Activated T-helper 2 cell treated with anti-CD3 and anti-CD28 coated beads, Interferon-gamma antibody, Interleukin-2, Interleukin-4, amounts not matched to agents 10 μg/mL and 5 μg/mL and 100 μg/mL, durations not matched to agents 14 hours and 24 hours and 36 hours (primary cell): ENCODE results near the gene AKAP13. TPM values are rescaled to one million over a fixed set of nuclear protein-coding genes. Genes with fewer than 3 reads are reported as not detected.

Experiments used
- DNase-seq: peaks from one replicate; pipeline ENCODE4 v3.0.0; 2021; ENCODE audit warnings: low spot score
- H3K27ac Mint-ChIP-seq: one replicate; pipeline ENCODE4 v1.8.0; 2021; ENCODE audit warnings: mixed read lengths
- H3K27me3 Mint-ChIP-seq: one replicate; pipeline ENCODE4 v1.8.0; 2021; ENCODE audit warnings: low read depth, mixed read lengths
- H3K36me3 Mint-ChIP-seq: one replicate; pipeline ENCODE4 v1.8.0; 2021; ENCODE audit warnings: low read depth, mixed read lengths
- H3K4me1 Mint-ChIP-seq: one replicate; pipeline ENCODE4 v1.8.0; 2021; ENCODE audit warnings: low read depth, mixed read lengths
- H3K4me3 Mint-ChIP-seq: one replicate; pipeline ENCODE4 v1.8.0; 2021; ENCODE audit warnings: low read depth, mild to moderate bottlenecking, moderate library complexity, mixed read lengths
- H3K9me3 Mint-ChIP-seq: one replicate; pipeline ENCODE4 v1.8.0; 2021; ENCODE audit warnings: mixed read lengths
- intact Hi-C: fragments of 100-400 bp; cut with micrococcal nuclease; formaldehyde crosslinking; loops from one replicate; pipeline ENCODE4 v1.15.1; 2023
- total RNA-seq: library from RNA; stranded (reverse); gene quantifications from 2 replicates; pipeline ENCODE4 v1.2.3, GENCODE V29; 2022

AKAP13 gene
- total RNA-seq, 1 donor from 2014 or later = 92.1 TPM

- H3K9me3 Mint-ChIP-seq = no peaks in the 10 kb centered on the region
- H3K27ac Mint-ChIP-seq = peak overlapping the region; percentile 90
- H3K4me1 Mint-ChIP-seq = peaks cover 58% of the 10 kb centered on the region
- H3K4me3 Mint-ChIP-seq = peak overlapping the region; percentile 94
- no peak for DNase-seq
- H3K36me3 Mint-ChIP-seq = peaks cover 40% of the 10 kb centered on the region
- H3K27me3 Mint-ChIP-seq = no peaks in the 10 kb centered on the region
- intact Hi-C loops = no loop called here
Observed at GRCh38 chr15:85692873-85693272, 312.5 kb downstream of the AKAP13 start.

GRCh38 chr15:85693277-85693676 is 312.9 kb downstream of the AKAP13 start:
- intact Hi-C loops = no loop called here
- Mint-ChIP-seq H3K4me3 (peak overlapping the region; percentile 94), H3K27ac (peak overlapping the region; percentile 90), H3K27me3 (no peaks in the 10 kb centered on the region), H3K9me3 (no peaks in the 10 kb centered on the region), H3K36me3 (peaks cover 40% of the 10 kb centered on the region), H3K4me1 (peaks cover 57% of the 10 kb centered on the region)
- no peak for DNase-seq

GRCh38 chr15:85694091-85694490 is 313.7 kb downstream of the AKAP13 start:
- Mint-ChIP-seq H3K4me1 (peaks cover 48% of the 10 kb centered on the region), H3K9me3 (no peaks in the 10 kb centered on the region), H3K27me3 (no peaks in the 10 kb centered on the region), H3K27ac (no peak overlapping the region), H3K36me3 (peaks cover 40% of the 10 kb centered on the region), H3K4me3 (no peak overlapping the region)
- intact Hi-C loops = no loop called here
- DNase-seq = no peak

GRCh38 chr15:85700767-85701166 is 320.4 kb downstream of the AKAP13 start:
- no peak for DNase-seq
- intact Hi-C loops = loop anchor here (5.0 kb wide), 3 partner anchors 158 to 288 kb away; no protein-coding TSS in a partner anchor
- no peaks in the 10 kb centered on the region for H3K27me3 Mint-ChIP-seq
- peaks cover 29% of the 10 kb centered on the region for H3K36me3 Mint-ChIP-seq
- H3K4me3 Mint-ChIP-seq = no peak overlapping the region
- H3K9me3 Mint-ChIP-seq = no peaks in the 10 kb centered on the region
- no peak overlapping the region for H3K27ac Mint-ChIP-seq
- peaks cover 42% of the 10 kb centered on the region for H3K4me1 Mint-ChIP-seq

GRCh38 chr15:85702321-85703101 is 322.1 kb downstream of the AKAP13 start:
- peak overlapping the region; percentile 77 for H3K4me3 Mint-ChIP-seq
- peak; percentile 39 for DNase-seq
- H3K27ac Mint-ChIP-seq = peak overlapping the region; percentile 99
- H3K4me1 Mint-ChIP-seq = peaks cover 51% of the 10 kb centered on the region
- no peaks in the 10 kb centered on the region for H3K27me3 Mint-ChIP-seq
- intact Hi-C loops = loop anchor here (1.0 to 5.0 kb wide), 5 partner anchors 12 to 290 kb away; no protein-coding TSS in a partner anchor
- no peaks in the 10 kb centered on the region for H3K9me3 Mint-ChIP-seq
- peaks cover 18% of the 10 kb centered on the region for H3K36me3 Mint-ChIP-seq

GRCh38 chr15:85704066-85704465 is 323.7 kb downstream of the AKAP13 start:
- H3K9me3 Mint-ChIP-seq = no peaks in the 10 kb centered on the region
- H3K27ac Mint-ChIP-seq = peak overlapping the region; percentile 82
- DNase-seq = no peak
- H3K36me3 Mint-ChIP-seq = peaks cover 32% of the 10 kb centered on the region
- H3K4me3 Mint-ChIP-seq = peak overlapping the region; percentile 73
- no peaks in the 10 kb centered on the region for H3K27me3 Mint-ChIP-seq
- intact Hi-C loops = loop anchor here (5.0 kb wide), 3 partner anchors 162 to 292 kb away; no protein-coding TSS in a partner anchor
- peaks cover 62% of the 10 kb centered on the region for H3K4me1 Mint-ChIP-seq

GRCh38 chr15:85704720-85705429 is 324.5 kb downstream of the AKAP13 start:
- H3K36me3 Mint-ChIP-seq = peaks cover 38% of the 10 kb centered on the region
- no peaks in the 10 kb centered on the region for H3K9me3 Mint-ChIP-seq
- intact Hi-C loops = loop anchor here (5.0 kb wide), 5 partner anchors 163 to 942 kb away; no protein-coding TSS in a partner anchor
- peak overlapping the region; percentile 73 for H3K4me3 Mint-ChIP-seq
- H3K27ac Mint-ChIP-seq = peak overlapping the region; percentile 82
- no peak for DNase-seq
- H3K4me1 Mint-ChIP-seq = peaks cover 64% of the 10 kb centered on the region
- H3K27me3 Mint-ChIP-seq = no peaks in the 10 kb centered on the region

GRCh38 chr15:85706779-85707518 is 326.5 kb downstream of the AKAP13 start:
- H3K27me3 Mint-ChIP-seq = no peaks in the 10 kb centered on the region
- intact Hi-C loops = loop anchor here (1.0 to 5.0 kb wide), 7 partner anchors 17 to 940 kb away; no protein-coding TSS in a partner anchor
- peaks cover 47% of the 10 kb centered on the region for H3K36me3 Mint-ChIP-seq

GRCh38 chr15:85707519-85708338 is 327.3 kb downstream of the AKAP13 start:
- H3K27me3 Mint-ChIP-seq = no peaks in the 10 kb centered on the region
- intact Hi-C loops = loop anchor here (1.0 to 5.0 kb wide), 7 partner anchors 17 to 940 kb away; no protein-coding TSS in a partner anchor
- peak overlapping the region; percentile 98 for H3K27ac Mint-ChIP-seq
- DNase-seq = no peak
- peak overlapping the region; percentile 80 for H3K4me3 Mint-ChIP-seq
- peaks cover 74% of the 10 kb centered on the region for H3K4me1 Mint-ChIP-seq
- H3K36me3 Mint-ChIP-seq = peaks cover 50% of the 10 kb centered on the region
- no peaks in the 10 kb centered on the region for H3K9me3 Mint-ChIP-seq

More at GRCh38 chr15:85706779-85707518, 326.5 kb downstream of the AKAP13 start:
- no peaks in the 10 kb centered on the region for H3K9me3 Mint-ChIP-seq
- peak overlapping the region; percentile 80 for H3K4me3 Mint-ChIP-seq
- H3K4me1 Mint-ChIP-seq = peaks cover 78% of the 10 kb centered on the region
- DNase-seq = peak; percentile 50
- H3K27ac Mint-ChIP-seq = peak overlapping the region; percentile 98

- H3K27me3 Mint-ChIP-seq = no peaks in the 10 kb centered on the region
Observed at GRCh38 chr15:85708402-85708941, 328.1 kb downstream of the AKAP13 start.

GRCh38 chr15:85709250-85709649 is 328.8 kb downstream of the AKAP13 start:
- intact Hi-C loops = loop anchor here (5.0 kb wide), 2 partner anchors 392 to 938 kb away; no protein-coding TSS in a partner anchor
- Mint-ChIP-seq H3K36me3 (peaks cover 65% of the 10 kb centered on the region), H3K9me3 (no peaks in the 10 kb centered on the region), H3K27ac (peak overlapping the region; percentile 36), H3K4me3 (no peak overlapping the region), H3K4me1 (peaks cover 69% of the 10 kb centered on the region), H3K27me3 (no peaks in the 10 kb centered on the region)
- DNase-seq = no peak

More at GRCh38 chr15:85708402-85708941, 328.1 kb downstream of the AKAP13 start:
- H3K27ac Mint-ChIP-seq = peak overlapping the region; percentile 98
- intact Hi-C loops = loop anchor here (5.0 kb wide), 2 partner anchors 391 to 939 kb away; no protein-coding TSS in a partner anchor
- DNase-seq = no peak
- H3K4me1 Mint-ChIP-seq = peaks cover 71% of the 10 kb centered on the region
- no peaks in the 10 kb centered on the region for H3K9me3 Mint-ChIP-seq
- H3K36me3 Mint-ChIP-seq = peaks cover 57% of the 10 kb centered on the region
- H3K4me3 Mint-ChIP-seq = peak overlapping the region; percentile 53
